Measurements from ENCODE around the gene STOM.

- TF ChIP-seq POLR2AphosphoS5 (IDR thresholded peaks at IDR 0.05; ENCODE audit: low read depth, low read length) (no peak), REST (IDR thresholded peaks at IDR 0.05; ENCODE audit: insufficient read depth in 1 of 2, low read depth in 2 of 2, low read length in 2 of 2) (no peak)
Measured at GRCh38 chr9:121317737-121318630, 52.1 kb downstream of the STOM start.
